ENCODE measurements around the gene ST6GALNAC3.
A peak's percentile ranks its signal among the peaks of the same experiment; 100 is the strongest.

Gene ST6GALNAC3

DNA sequence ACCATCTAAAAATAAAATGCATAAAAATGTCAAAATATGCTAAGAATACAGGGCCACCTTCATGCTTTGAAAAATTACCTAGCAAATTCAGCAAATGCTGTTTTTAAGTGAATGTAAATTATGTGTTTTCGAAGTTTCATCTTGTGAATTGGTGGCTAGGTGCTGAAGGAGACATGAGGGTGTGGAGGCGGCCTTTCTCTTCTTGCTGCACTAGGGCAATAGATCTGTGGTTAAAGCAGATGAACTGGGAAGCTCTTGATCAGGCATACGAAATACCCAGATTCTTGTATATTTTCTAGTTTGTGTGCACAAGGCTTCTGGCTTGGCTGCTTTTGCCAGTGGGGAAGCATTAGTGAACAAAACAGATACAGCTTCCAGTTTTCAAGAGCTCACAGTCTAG lies 224.5 kb downstream of the ST6GALNAC3 start:
- H3K4me3 ChIP-seq (ENCODE audit: low read length, poor library complexity, severe bottlenecking), result no peak overlapping the region
- no peaks in the 10 kb centered on the region for H4K20me1 ChIP-seq (ENCODE audit: insufficient read depth, low read length, poor library complexity, severe bottlenecking)
- no peak overlapping the region for H3K9ac ChIP-seq (ENCODE audit: low read depth, low read length, poor library complexity, severe bottlenecking)
- no peaks in the 10 kb centered on the region for H3K9me2 ChIP-seq (replicated peaks; ENCODE audit: low read depth, low read length)
- H3K27me3 ChIP-seq (ENCODE audit: insufficient read depth, low read length, poor library complexity, severe bottlenecking), result no peaks in the 10 kb centered on the region
- no peaks in the 10 kb centered on the region for H3K9me3 ChIP-seq (ENCODE audit: insufficient read depth, low read depth, low read length)
- TF ChIP-seq EZH2phosphoT487 (IDR thresholded peaks at IDR 0.05; ENCODE audit: borderline replicate concordance) (no peak), CTCF (conservative IDR thresholded peaks at IDR 0.05; ENCODE audit: low read length) (no peak)
- no peaks in the 10 kb centered on the region for H3K36me3 ChIP-seq (ENCODE audit: insufficient read depth, low read length)
- peak overlapping the region; percentile 71; the same call in 1 of the 2 replicates for H2AFZ ChIP-seq (ENCODE audit: low read length)
- H3F3A ChIP-seq (ENCODE audit: low read depth), result peaks cover 10% of the 10 kb centered on the region; the same call in 1 of the 2 replicates
- peaks cover 49% of the 10 kb centered on the region for H3K4me1 ChIP-seq (ENCODE audit: insufficient read depth, low read length, poor library complexity, severe bottlenecking)
- H3K79me2 ChIP-seq (ENCODE audit: insufficient read depth, low read length), result no peaks in the 10 kb centered on the region
- H3K4me2 ChIP-seq (ENCODE audit: low read depth, low read length, poor library complexity, severe bottlenecking), result no peak overlapping the region

GRCh38 chr1:76300556-76300955 lies 226.0 kb downstream of the ST6GALNAC3 start:
- 0 out of 2 replicates have a peak overlapping the region, but pooled peaks have one; percentile 23 for H2AFZ ChIP-seq (ENCODE audit: low read length)
- H3K4me2 ChIP-seq (ENCODE audit: low read depth, low read length, poor library complexity, severe bottlenecking), result no peak overlapping the region
- H3K79me2 ChIP-seq (ENCODE audit: insufficient read depth, low read length), result no peaks in the 10 kb centered on the region
- TF ChIP-seq EZH2phosphoT487 (IDR thresholded peaks at IDR 0.05; ENCODE audit: borderline replicate concordance), result no peak
- no peaks in the 10 kb centered on the region for H3K27me3 ChIP-seq (ENCODE audit: insufficient read depth, low read length, poor library complexity, severe bottlenecking)
- H3K9me3 ChIP-seq (ENCODE audit: insufficient read depth, low read depth, low read length), result no peaks in the 10 kb centered on the region
- no peaks in the 10 kb centered on the region for H3K9me2 ChIP-seq (replicated peaks; ENCODE audit: low read depth, low read length)
- no peak overlapping the region for H3K4me3 ChIP-seq (ENCODE audit: low read length, poor library complexity, severe bottlenecking)
- no peak overlapping the region for H3K9ac ChIP-seq (ENCODE audit: low read depth, low read length, poor library complexity, severe bottlenecking)
- peaks cover 36% of the 10 kb centered on the region for H3K4me1 ChIP-seq (ENCODE audit: insufficient read depth, low read length, poor library complexity, severe bottlenecking)
- no peaks in the 10 kb centered on the region for H3F3A ChIP-seq (ENCODE audit: low read depth)
- H3K36me3 ChIP-seq (ENCODE audit: insufficient read depth, low read length), result no peaks in the 10 kb centered on the region
- no peaks in the 10 kb centered on the region for H4K20me1 ChIP-seq (ENCODE audit: insufficient read depth, low read length, poor library complexity, severe bottlenecking)

GRCh38 chr1:76302711-76303339 lies 228.3 kb downstream of the ST6GALNAC3 start:
- peak overlapping the region; percentile 68 for H2AFZ ChIP-seq (ENCODE audit: low read length)
- no peak overlapping the region for H3K4me2 ChIP-seq (ENCODE audit: low read depth, low read length, poor library complexity, severe bottlenecking)
- no peak overlapping the region for H3K4me3 ChIP-seq (ENCODE audit: low read length, poor library complexity, severe bottlenecking)

More at GRCh38 chr1:76302711-76303339, 228.3 kb downstream of the ST6GALNAC3 start:
- no peaks in the 10 kb centered on the region for H3K79me2 ChIP-seq (ENCODE audit: insufficient read depth, low read length)
- H3K9me3 ChIP-seq (ENCODE audit: insufficient read depth, low read depth, low read length), result no peaks in the 10 kb centered on the region
- no peaks in the 10 kb centered on the region for H4K20me1 ChIP-seq (ENCODE audit: insufficient read depth, low read length, poor library complexity, severe bottlenecking)
- H3F3A ChIP-seq (ENCODE audit: low read depth), result no peaks in the 10 kb centered on the region
- H3K36me3 ChIP-seq (ENCODE audit: insufficient read depth, low read length), result no peaks in the 10 kb centered on the region
- H3K9ac ChIP-seq (ENCODE audit: low read depth, low read length, poor library complexity, severe bottlenecking), result no peak overlapping the region
- no peaks in the 10 kb centered on the region for H3K9me2 ChIP-seq (replicated peaks; ENCODE audit: low read depth, low read length)
- H3K4me1 ChIP-seq (ENCODE audit: insufficient read depth, low read length, poor library complexity, severe bottlenecking), result peaks cover 26% of the 10 kb centered on the region
- TF ChIP-seq CTCF (conservative IDR thresholded peaks at IDR 0.05; ENCODE audit: low read length), result no peak
- H3K27me3 ChIP-seq (ENCODE audit: insufficient read depth, low read length, poor library complexity, severe bottlenecking), result no peaks in the 10 kb centered on the region

Measured in Loucy (cell line).